Anterior cingulate cortex (tissue), 58 donors: ENCODE data around the gene SCT.

ENCODE experiments used
- DNase-seq, 58 donors: peaks; one replicate each; lab custom pipeline; 2025; lab: John Stamatoyannopoulos, UW

Gene SCT

GRCh38 chr11:612201-612960 is 14.6 kb downstream of the SCT start:
- DNase-seq = no peak

- no peak for DNase-seq
Observed at GRCh38 chr11:611001-611996, 15.7 kb downstream of the SCT start.

DNA sequence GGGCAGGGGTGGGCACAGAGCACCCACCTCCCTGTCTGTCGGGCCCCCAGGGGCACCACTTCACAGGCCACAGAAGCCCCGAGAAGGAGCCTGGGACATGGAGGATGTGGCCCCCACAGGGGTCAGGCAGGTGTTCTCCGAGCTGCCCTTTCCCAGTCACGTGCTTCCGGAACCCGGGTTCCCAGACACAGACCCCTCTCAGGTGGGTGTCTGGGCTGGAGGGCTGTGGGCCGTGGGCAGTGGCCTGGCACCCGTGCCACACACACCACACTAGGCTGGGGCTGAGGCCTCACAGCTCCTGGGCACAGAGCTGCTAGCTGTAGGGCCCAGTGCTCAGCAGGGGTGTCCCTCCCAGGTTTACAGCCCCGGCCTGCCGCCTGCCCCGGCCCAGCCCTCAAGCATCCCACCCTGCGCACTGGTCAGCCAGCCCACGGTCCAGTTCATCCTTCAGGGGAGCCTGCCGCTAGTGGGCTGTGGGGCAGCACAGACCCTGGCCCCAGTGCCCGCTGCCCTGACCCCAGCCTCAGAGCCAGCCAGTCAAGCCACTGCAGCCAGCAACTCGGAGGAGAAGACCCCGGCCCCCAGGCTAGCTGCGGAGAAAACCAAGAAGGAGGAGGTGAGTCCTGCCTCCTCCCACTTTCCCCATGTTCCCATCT is 16.7 kb downstream of the SCT start:
- no peak for DNase-seq

DNA sequence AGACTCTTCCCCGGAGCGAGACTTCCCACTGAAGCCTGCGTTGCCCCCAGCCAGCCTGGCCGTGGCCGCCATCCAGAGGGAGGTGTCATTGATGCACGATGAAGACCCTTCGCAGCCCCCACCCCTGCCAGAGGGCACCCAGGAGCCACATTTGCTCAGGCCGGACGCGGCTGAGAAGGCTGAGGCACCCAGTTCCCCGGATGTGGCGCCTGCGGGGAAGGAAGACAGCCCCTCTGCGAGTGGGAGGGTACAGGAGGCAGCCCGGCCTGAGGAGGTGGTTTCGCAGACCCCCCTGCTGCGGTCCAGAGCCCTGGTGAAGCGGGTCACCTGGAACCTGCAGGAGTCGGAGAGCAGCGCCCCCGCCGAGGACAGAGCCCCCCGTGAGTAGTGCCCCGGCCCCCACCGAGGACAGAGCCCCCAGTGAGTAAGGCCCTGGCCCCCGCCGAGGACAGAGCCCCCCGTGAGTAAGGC is 17.6 kb downstream of the SCT start:
- no peak for DNase-seq

GRCh38 chr11:608791-609251 is 18.2 kb downstream of the SCT start:
- DNase-seq = no peak

DNA sequence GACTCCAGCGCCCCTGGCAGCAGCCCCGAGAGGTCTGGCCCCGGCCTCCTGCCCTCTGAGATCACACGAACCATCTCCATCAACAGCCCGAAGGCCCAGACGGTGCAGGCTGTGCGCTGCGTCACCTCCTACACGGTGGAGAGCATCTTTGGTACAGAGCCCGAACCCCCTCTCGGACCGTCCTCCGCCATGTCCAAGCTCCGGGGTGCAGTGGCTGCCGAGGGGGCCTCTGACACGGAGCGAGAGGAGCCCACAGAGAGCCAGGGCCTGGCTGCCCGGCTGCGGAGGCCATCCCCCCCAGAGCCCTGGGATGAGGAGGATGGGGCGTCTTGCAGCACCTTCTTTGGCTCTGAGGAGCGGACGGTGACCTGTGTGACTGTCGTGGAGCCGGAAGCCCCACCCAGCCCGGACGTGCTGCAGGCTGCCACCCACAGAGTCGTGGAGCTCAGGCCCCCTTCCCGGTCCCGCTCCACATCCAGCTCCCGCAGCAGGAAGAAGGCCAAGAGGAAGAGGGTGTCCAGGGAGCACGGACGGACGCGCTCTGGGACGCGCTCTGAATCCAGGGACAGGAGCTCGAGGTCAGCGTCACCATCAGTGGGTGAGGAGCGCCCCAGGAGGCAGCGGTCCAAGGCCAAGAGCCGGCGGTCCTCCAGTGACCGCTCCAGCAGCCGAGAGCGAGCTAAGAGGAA is 18.9 kb downstream of the SCT start:
- no peak for DNase-seq

DNA sequence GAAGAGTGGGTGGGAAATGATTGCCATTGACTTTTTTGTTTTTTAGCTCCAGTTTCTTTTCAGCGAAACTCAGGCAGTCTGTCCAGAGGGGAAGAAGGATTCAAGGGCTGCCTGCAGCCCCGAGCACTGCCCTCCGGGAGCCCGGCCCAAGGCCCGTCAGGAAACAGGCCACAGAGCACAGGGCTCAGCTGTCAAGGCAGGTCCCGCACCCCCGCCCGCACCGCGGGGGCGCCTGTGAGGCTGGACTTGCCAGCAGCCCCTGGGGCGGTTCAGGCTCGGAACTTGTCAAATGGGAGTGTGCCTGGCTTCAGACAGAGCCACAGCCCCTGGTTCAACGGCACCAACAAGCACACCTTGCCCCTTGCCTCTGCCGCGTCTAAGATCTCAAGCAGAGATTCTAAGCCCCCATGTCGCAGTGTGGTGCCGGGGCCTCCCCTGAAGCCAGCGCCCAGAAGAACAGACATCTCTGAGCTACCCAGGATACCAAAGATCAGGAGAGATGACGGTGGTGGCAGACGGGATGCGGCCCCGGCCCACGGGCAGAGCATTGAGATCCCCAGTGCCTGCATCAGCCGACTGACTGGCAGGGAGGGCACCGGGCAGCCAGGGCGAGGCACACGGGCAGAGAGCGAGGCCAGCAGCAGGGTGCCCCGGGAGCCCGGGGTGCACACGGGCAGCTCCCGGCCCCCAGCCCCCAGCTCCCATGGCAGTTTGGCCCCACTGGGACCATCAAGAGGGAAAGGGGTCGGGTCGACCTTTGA is 19.8 kb downstream of the SCT start:
- DNase-seq = no peak

DNA sequence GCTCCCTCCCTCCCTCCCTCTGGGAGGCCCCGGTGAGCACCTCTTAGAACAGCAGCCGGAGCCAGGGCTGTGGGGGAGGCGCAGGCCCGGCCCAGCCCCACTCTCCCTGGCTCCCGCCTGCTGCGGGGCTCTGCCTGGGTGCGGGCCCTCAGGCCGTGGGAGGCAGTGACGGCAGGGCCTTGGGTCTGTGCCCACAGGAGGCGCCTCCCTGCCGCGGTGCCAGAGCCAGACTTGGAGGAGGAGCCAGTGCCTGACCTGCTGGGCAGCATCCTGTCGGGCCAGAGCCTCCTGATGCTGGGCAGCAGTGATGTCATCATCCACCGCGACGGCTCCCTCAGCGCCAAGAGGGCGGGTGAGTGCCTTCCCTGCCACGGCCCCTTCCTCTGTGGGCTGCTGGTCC is 20.7 kb downstream of the SCT start:
- DNase-seq = peak in 10 of 58 donors; percentile 14 to 44 (median 32)

- no peak for DNase-seq
Observed at GRCh38 chr11:605286-606129, 21.5 kb downstream of the SCT start.

DNA sequence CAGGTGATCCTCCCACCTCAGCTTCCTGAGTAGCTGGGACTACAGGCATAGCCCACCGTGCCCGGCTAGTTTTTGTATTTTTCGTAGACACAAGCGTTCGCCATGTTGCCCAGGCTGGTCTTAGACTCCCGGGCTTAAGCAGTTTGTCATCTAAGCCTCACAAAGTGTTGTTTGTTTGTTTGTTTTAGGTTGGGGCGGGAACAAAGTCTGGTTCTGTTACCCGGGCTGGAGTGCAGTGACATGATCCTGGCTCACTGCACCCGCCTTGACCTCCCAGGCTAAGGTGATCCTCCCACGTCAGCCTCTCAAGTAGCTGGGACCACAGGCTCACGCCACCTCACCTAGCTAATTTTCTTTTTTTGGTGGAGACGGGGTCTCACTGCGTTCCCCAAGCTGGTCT is 23.8 kb downstream of the SCT start:
- no peak for DNase-seq

DNA sequence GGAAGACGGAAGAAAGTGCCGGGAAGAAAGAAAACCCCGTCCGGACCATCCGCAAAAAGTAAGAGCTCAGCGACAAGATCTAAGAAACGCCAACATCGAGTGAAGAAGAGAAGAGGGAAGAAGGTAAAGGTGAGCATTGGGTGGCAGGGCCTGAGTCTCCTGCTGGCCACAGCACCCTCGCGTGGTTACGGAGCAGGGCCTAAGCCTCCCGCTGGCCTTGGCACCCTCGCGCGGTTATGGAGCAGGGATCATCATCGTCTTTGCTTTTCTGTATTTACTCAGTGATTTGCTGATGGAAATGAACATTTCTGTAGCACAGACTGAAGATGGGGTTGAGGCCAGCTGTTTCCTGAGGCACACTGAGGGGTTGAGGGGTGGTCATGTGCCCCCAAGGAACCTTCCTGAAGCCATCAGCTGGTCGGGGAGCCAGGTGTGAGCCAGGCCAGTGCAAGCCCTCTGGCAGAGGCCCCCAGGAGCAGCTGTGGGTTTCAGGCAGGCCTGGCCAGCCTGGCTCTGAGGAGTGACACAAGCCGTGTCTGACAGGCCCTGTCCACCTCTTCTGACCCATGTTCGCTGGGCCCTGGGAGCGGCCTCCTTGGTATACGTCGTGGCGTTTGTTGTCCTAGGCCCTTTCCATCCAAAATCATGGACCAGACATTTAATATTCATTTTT is 25.3 kb downstream of the SCT start:
- no peak for DNase-seq

- no peak for DNase-seq
Observed at GRCh38 chr11:598005-598680, 28.8 kb downstream of the SCT start.

- DNase-seq = no peak
Observed at GRCh38 chr11:597166-597725, 29.7 kb downstream of the SCT start.

DNA sequence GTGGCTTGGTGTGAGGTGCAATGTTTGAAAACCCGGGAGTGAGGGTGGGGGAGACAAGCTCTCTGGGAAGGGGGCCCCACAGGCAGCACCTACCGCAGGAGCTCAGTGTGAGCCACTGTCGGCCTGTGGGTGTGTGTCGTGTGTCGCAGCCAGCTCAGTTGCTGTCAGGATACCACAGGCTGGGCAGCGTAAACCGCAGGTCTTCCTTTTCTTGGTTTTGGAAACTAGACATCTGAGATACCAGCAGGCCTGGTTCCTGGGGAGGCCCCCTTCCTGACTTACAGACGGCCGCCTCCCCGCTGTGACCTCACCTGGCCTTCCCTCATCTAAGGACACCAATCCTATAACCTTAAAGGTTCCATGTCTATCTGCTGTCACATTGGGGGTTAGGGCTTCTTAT is 30.6 kb downstream of the SCT start:
- DNase-seq = no peak

DNA sequence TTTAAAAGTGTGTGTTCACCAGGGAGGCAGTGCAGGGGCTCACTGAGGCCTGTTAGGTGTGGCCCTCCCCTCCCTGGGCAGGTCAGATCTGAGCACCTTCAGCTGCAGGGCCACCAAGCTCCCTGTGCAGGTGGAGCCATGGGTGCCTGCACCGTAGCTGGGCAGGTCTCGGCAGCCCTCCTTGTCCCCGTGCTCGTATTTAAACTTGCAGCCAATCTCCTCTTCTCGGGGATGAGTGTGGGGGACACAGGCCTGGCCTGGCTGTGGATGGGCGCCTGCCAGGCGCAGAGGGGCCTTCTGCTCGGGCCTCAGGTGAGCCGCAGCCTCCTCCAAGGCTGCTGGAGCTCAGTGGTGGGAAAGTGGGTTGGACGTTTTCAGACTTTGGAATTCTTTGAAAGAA is 31.6 kb downstream of the SCT start:
- DNase-seq = no peak

DNA sequence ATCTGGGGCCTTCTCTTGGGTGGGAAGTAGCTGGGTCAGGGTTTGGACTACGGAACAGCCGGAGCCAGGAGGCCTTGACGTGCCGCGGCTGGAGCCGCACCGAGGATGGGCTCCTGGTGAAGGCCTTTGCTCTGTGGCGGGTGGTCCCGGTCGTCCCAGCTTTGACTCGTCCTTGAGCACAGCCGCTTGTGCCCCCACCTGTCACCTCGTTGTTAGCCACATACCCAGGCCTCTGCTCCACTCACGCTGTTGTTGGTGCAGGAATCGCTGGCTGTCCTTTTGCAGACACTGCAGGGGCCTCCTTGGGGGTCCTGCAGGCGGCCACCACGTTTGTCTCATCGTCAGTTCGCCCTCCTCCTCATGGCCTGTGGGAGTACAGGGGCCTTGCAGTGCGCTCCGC is 33.6 kb downstream of the SCT start:
- DNase-seq = no peak

GRCh38 chr11:592918-593317 is 34.1 kb downstream of the SCT start:
- no peak for DNase-seq
